H9 (cell line): ENCODE results near the gene PTK7. TPM values are rescaled to one million over a fixed set of nuclear protein-coding genes. Genes with fewer than 3 reads are reported as not detected.

Experiments
- DNase-seq: peaks from one replicate; pipeline ENCODE4 v3.0.0-alpha.2; 2017
- H2AFZ ChIP-seq: one replicate; pipeline ENCODE4 v1.6.1; 2013; ENCODE audit warnings: mild to moderate bottlenecking, low read length, control low read depth, moderate library complexity
- H2AK5ac ChIP-seq: 2 replicates; pipeline ENCODE4 v1.6.1; 2013; ENCODE audit warnings: low read length, control low read depth, mixed read lengths; ENCODE audit not compliant: insufficient read length
- H2BK120ac ChIP-seq: one replicate; pipeline ENCODE4 v1.6.1; 2013; ENCODE audit warnings: low read depth, mild to moderate bottlenecking, low read length, control low read depth, inconsistent platforms; ENCODE audit not compliant: poor library complexity, severe bottlenecking
- H2BK12ac ChIP-seq: 2 replicates; pipeline ENCODE4 v1.6.1; 2013; ENCODE audit warnings: low read length, control low read depth, mixed read lengths, low read depth; ENCODE audit not compliant: insufficient read length
- H2BK15ac ChIP-seq: 2 replicates; pipeline ENCODE4 v1.6.1; 2013; ENCODE audit warnings: low read depth, low read length, control low read depth
- H2BK20ac ChIP-seq: one replicate; pipeline ENCODE4 v1.6.1; 2013; ENCODE audit warnings: low read depth, mild to moderate bottlenecking, low read length, control low read depth, inconsistent platforms; ENCODE audit not compliant: poor library complexity, severe bottlenecking
- H2BK5ac ChIP-seq: 2 replicates; pipeline ENCODE4 v1.6.1; 2013; ENCODE audit warnings: low read length, control low read depth, mixed read lengths; ENCODE audit not compliant: insufficient read length
- H3K14ac ChIP-seq: 2 replicates; pipeline ENCODE4 v1.6.1; 2013; ENCODE audit warnings: low read length, control low read depth; ENCODE audit not compliant: insufficient read depth
- H3K18ac ChIP-seq: 2 replicates; pipeline ENCODE4 v1.6.1; 2013; ENCODE audit warnings: low read depth, mild to moderate bottlenecking, mixed read lengths, low read length, control low read depth; ENCODE audit not compliant: insufficient read length
- H3K23ac ChIP-seq: 2 replicates; pipeline ENCODE4 v1.6.1; 2013; ENCODE audit warnings: low read length, control low read depth, mixed read lengths, low read depth; ENCODE audit not compliant: insufficient read length
- H3K23me2 ChIP-seq: 2 replicates; pipeline ENCODE4 v1.6.1; 2013; ENCODE audit warnings: low read depth, mild to moderate bottlenecking, mixed read lengths, low read length, control low read depth; ENCODE audit not compliant: insufficient read length, poor library complexity, severe bottlenecking
- H3K27ac ChIP-seq: 2 replicates; pipeline ENCODE4 v1.5.1; 2013; ENCODE audit warnings: low read length, control low read depth, mixed read lengths, low read depth; ENCODE audit not compliant: insufficient read length
- H3K27me3 ChIP-seq: 2 replicates; pipeline ENCODE4 v1.6.1; 2013; ENCODE audit warnings: low read length, control low read depth, inconsistent platforms; ENCODE audit not compliant: insufficient read depth
- H3K4ac ChIP-seq: 2 replicates; pipeline ENCODE4 v1.6.1; 2013; ENCODE audit warnings: low read depth, mild to moderate bottlenecking, control low read depth, inconsistent platforms, low read length, moderate library complexity
- H3K4me1 ChIP-seq: 2 replicates; pipeline ENCODE4 v1.6.1; 2013; ENCODE audit warnings: low read length, control low read depth, inconsistent platforms; ENCODE audit not compliant: insufficient read depth
- H3K4me2 ChIP-seq: 2 replicates; pipeline ENCODE4 v1.6.1; 2013; ENCODE audit warnings: low read length, control low read depth, mixed read lengths; ENCODE audit not compliant: insufficient read length, insufficient read depth
- H3K56ac ChIP-seq: 2 replicates; pipeline ENCODE4 v1.6.1; 2013; ENCODE audit warnings: low read depth, mild to moderate bottlenecking, mixed read lengths, low read length, control low read depth; ENCODE audit not compliant: insufficient read length
- H3K79me1 ChIP-seq: 2 replicates; pipeline ENCODE4 v1.6.1; 2013; ENCODE audit warnings: low read depth, mild to moderate bottlenecking, moderate library complexity, low read length, control low read depth, inconsistent platforms; ENCODE audit not compliant: insufficient read depth, poor library complexity, severe bottlenecking
- H3K79me2 ChIP-seq: 2 replicates; pipeline ENCODE4 v1.6.1; 2013; ENCODE audit warnings: low read length, control low read depth, inconsistent platforms; ENCODE audit not compliant: insufficient read depth
- H3K9ac ChIP-seq: 2 replicates; pipeline ENCODE4 v1.6.1; 2013; ENCODE audit warnings: low read length, control low read depth, mixed read lengths; ENCODE audit not compliant: insufficient read length; ENCODE audit errors: extremely low read depth
- H3K9me3 ChIP-seq: one replicate; pipeline ENCODE4 v1.6.1; 2013; ENCODE audit warnings: low read depth, low read length, inconsistent platforms; ENCODE audit not compliant: control insufficient read depth
- H3T11ph ChIP-seq: one replicate; pipeline ENCODE4 v1.6.1; 2013; ENCODE audit warnings: mild to moderate bottlenecking, low read length, control low read depth, inconsistent platforms
- H4K20me1 ChIP-seq: one replicate; pipeline ENCODE4 v1.6.1; 2013; ENCODE audit not compliant: control insufficient read depth, insufficient read length, insufficient read depth
- H4K5ac ChIP-seq: 2 replicates; pipeline ENCODE4 v1.6.1; 2013; ENCODE audit warnings: low read depth, mild to moderate bottlenecking, mixed read lengths, low read length, control low read depth; ENCODE audit not compliant: insufficient read length
- H4K8ac ChIP-seq: replicated peaks from 2 replicates; pipeline ENCODE4 v1.6.1; 2013; ENCODE audit warnings: low read length, control low read depth, mixed read lengths, low read depth; ENCODE audit not compliant: insufficient read length
- H4K91ac ChIP-seq: 2 replicates; pipeline ENCODE4 v1.6.1; 2013; ENCODE audit warnings: low read depth, mild to moderate bottlenecking, moderate library complexity, mixed read lengths, low read length, control low read depth; ENCODE audit not compliant: insufficient read length
- H3K27ac Mint-ChIP-seq, 3 experiments: 2 replicates in 2 of 3; 3 replicates in 1 of 3; pipeline ENCODE4 v1.8.0; 2020 to 2021; ENCODE audit warnings: mixed read lengths in 3 of 3, mild to moderate bottlenecking in 1 of 3, moderate library complexity in 1 of 3
- H3K27me3 Mint-ChIP-seq: 2 replicates; pipeline ENCODE4 v1.8.0; 2021; ENCODE audit warnings: low read depth, mild to moderate bottlenecking, moderate library complexity, mixed read lengths
- H3K36me3 Mint-ChIP-seq, 3 experiments: 2 replicates in 2 of 3; 3 replicates in 1 of 3; pipeline ENCODE4 v1.8.0; 2020 to 2021; ENCODE audit warnings: low read depth in 3 of 3, mixed read lengths in 3 of 3; ENCODE audit not compliant: insufficient read depth in 1 of 3
- H3K4me1 Mint-ChIP-seq, 2 experiments: 2 replicates each; pipeline ENCODE4 v1.8.0; 2020; ENCODE audit warnings: mixed read lengths in 2 of 2
- H3K4me3 Mint-ChIP-seq, 2 experiments: 2 replicates in 1 of 2; 3 replicates in 1 of 2; pipeline ENCODE4 v1.8.0; 2020 to 2021; ENCODE audit warnings: mild to moderate bottlenecking in 2 of 2, mixed read lengths in 2 of 2, moderate library complexity in 1 of 2
- H3K9me3 Mint-ChIP-seq, 2 experiments: 2 replicates in 1 of 2; 3 replicates in 1 of 2; pipeline ENCODE4 v1.8.0; 2020; ENCODE audit warnings: mild to moderate bottlenecking in 2 of 2, mixed read lengths in 2 of 2, moderate library complexity in 1 of 2
- WGBS: extraction: QIAGEN DNeasy Blood & Tissue Kit; methylation state at CpG from one replicate; pipeline ENCODE4 v1.1.7; 2013; ENCODE audit warnings: missing lambda C conversion rate, low lambda C conversion rate, mixed read lengths; ENCODE audit not compliant: insufficient read length; ENCODE audit errors: extremely low coverage; 5-methylcytosine and 5-hydroxymethylcytosine counted together
- total RNA-seq: library from RNA; stranded (reverse); gene quantifications from 2 replicates; pipeline ENCODE4 v1.2.1, GENCODE V29; 2021
- TF ChIP-seq, protein P1 (sequence below): fragments of 200-600 bp; sonication (generic); conservative IDR thresholded peaks from 3 replicates; pipeline ENCODE4 v1.8.0; 2021; ENCODE audit warnings: antibody characterized with exemption, mild to moderate bottlenecking

PTK7 gene
- total RNA-seq, 1 experiment from 2014 or later: 128 TPM

DNA sequence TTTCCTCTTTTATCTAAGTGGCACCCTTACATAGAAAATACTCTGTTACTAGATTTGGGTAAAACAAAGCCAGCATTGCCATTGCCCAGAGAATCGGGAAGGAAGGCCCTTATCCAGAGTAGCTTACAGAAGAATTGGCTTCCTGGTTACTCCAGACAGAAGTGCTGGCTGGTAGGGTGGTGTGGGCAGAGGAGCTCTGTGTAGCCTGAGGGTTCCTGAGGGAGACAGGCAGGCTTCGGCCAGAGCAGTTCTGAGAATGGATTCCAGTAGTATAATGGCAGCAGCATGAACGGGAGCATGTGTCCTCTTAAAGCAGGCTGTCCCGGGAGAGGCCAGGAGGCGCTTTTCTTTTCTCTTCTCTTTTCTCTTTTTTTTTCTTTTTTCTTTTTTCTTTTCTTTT is 117.8 kb downstream of the PTK7 start:
- H3K79me2 ChIP-seq: no peaks in the 10 kb centered on the region
- H3K9ac ChIP-seq: no peak overlapping the region
- no peak overlapping the region for H2BK120ac ChIP-seq
- H3K4me1 ChIP-seq: no peaks in the 10 kb centered on the region
- no peak overlapping the region for H3K27ac ChIP-seq
- H4K91ac ChIP-seq: no peak overlapping the region
- H2AK5ac ChIP-seq: no peak overlapping the region
- Mint-ChIP-seq H3K27ac (no peak overlapping the region; a peak in 3 of 7 replicates), H3K27me3 (no peaks in the 10 kb centered on the region), H3K4me3 (no peak overlapping the region), H3K9me3 (no peaks in the 10 kb centered on the region), H3K36me3 (peaks cover 1 to 19% (median 4%) of the 10 kb centered on the region in 3 experiments; a peak in 5 of 7 replicates), H3K4me1 (no peaks in the 10 kb centered on the region)
- no CpG with 5 or more reads among the region's 5 CpGs for WGBS
- no peak overlapping the region for H3K4ac ChIP-seq
- no peak for DNase-seq
- TF ChIP-seq, protein P1, sequence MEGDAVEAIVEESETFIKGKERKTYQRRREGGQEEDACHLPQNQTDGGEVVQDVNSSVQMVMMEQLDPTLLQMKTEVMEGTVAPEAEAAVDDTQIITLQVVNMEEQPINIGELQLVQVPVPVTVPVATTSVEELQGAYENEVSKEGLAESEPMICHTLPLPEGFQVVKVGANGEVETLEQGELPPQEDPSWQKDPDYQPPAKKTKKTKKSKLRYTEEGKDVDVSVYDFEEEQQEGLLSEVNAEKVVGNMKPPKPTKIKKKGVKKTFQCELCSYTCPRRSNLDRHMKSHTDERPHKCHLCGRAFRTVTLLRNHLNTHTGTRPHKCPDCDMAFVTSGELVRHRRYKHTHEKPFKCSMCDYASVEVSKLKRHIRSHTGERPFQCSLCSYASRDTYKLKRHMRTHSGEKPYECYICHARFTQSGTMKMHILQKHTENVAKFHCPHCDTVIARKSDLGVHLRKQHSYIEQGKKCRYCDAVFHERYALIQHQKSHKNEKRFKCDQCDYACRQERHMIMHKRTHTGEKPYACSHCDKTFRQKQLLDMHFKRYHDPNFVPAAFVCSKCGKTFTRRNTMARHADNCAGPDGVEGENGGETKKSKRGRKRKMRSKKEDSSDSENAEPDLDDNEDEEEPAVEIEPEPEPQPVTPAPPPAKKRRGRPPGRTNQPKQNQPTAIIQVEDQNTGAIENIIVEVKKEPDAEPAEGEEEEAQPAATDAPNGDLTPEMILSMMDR: no peak
- no peak overlapping the region for H2BK12ac ChIP-seq
- no peak overlapping the region for H3K14ac ChIP-seq
- H3K27me3 ChIP-seq: no peaks in the 10 kb centered on the region
- H3K79me1 ChIP-seq: no peaks in the 10 kb centered on the region
- H4K20me1 ChIP-seq: no peaks in the 10 kb centered on the region
- H2BK15ac ChIP-seq: no peak overlapping the region
- no peak overlapping the region for H2BK5ac ChIP-seq
- H3K9me3 ChIP-seq: no peaks in the 10 kb centered on the region
- H2BK20ac ChIP-seq: no peak overlapping the region
- H3K4me2 ChIP-seq: no peak overlapping the region
- no peak overlapping the region for H3K18ac ChIP-seq
- H2AFZ ChIP-seq: no peak overlapping the region
- no peak overlapping the region for H4K5ac ChIP-seq
- no peak overlapping the region for H3K23ac ChIP-seq
- H3K56ac ChIP-seq: no peak overlapping the region
- H4K8ac ChIP-seq: no peak overlapping the region
- H3K23me2 ChIP-seq: no peaks in the 10 kb centered on the region
- H3T11ph ChIP-seq: no peak overlapping the region
